HG03066 (cell line): ENCODE data around the gene TBXAS1.

Experiments used
- ATAC-seq: cut with Tn5 transposase; IDR thresholded peaks from one replicate; pipeline ENCODE4 v1.9.1; 2021; ENCODE audit warnings: low read depth; ENCODE audit not compliant: unreplicated experiment

The TBXAS1 gene

DNA sequence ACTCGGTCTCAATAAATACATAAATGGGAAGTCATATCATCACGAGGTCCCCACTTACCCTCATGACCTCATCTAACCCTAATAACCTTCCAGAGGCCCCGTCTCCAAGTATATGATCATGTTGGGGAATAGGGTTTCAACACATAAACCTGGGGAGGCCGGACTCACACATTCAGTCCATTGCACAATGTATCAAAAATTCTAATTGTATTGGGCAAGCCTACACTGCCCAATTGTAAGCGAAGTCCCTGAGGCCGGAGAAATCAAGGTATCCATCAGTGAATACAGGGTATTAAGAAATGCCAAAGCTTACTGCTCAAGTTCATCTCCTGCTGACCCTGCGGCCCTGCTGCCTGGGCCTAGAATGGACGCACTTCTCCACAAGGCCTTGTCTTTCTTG is 164.1 kb downstream of the TBXAS1 start:
- no peak for ATAC-seq

DNA sequence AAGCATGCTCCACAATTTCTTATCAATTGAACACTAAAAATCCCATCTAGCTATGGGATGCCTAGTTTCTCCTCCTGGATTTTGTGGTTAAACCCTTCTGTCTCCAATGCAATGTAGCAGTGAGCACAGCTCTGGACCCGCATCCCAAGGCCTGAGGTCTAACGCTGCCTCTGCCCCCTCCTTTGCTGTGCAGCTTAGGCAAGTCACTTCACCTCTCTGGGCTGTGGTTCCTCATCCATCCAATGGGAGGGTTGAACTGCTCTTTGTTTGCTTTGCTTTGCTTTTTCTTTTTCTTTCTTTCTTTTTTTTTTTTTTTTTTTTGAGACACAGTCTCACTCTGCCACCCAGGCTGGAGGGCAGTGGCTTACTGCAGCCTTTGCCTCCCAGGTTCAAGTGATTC is 164.5 kb downstream of the TBXAS1 start:
- no peak for ATAC-seq

DNA sequence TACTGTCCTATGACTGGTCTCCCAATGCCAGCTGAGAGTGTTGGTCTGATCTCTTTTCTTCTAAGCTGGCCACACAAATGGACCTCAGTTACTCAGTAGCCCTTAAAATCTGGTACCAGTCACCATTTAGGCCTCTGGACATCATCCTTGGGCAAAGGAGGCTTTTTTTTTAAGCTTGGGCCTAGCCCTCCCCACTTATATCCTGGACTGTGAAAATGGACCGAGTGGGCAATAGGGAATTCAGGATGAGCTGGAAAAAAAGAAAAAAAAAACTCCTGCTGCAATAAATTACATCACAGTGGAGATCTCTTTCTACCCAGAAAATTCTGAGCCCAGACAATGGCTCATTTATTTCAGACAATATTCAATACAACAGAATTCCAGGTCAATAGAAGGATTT is 165.3 kb downstream of the TBXAS1 start:
- ATAC-seq: no peak

DNA sequence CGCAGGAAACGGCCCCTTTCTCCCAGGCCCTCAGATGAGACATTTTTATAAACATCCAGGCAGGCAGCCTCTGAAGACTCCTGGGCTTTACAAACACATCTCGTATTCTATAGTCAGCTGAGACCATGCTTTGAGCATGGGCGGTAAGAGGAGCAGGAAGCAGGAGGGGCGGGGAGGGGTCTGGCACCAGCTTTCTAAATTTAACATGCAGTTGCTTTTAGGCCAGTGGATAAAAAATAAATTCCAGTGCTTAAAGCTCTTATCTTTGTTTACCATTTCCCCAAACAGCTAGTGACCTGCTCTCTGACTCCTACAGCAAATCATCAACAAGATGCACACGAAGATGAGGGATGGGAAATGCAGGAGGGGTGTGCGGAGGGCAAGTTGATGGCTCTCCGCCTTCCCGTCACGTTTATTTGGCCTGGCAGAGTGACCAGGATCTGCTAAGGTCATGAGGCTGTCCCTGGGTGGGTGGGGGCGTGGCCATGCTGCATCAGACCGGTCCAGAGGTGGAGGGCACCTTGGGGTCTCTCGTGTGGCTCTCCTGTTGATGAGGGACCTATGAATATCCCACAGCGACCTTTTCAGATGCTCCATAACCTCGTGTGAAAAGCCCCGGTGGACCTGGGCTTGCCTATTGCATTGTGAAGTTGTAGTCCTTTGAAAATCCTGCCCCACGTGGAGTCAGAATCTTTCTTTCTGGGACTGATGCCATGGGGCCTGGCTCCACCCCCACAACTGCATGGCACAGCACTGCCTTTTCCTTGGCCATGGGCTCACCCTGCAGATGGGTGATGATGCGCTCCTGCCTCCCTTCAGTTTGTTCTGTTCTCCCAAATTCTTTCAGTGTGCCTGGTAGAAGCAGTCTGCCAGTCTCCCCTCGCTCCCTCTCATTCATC is 166.2 kb downstream of the TBXAS1 start:
- no peak for ATAC-seq

DNA sequence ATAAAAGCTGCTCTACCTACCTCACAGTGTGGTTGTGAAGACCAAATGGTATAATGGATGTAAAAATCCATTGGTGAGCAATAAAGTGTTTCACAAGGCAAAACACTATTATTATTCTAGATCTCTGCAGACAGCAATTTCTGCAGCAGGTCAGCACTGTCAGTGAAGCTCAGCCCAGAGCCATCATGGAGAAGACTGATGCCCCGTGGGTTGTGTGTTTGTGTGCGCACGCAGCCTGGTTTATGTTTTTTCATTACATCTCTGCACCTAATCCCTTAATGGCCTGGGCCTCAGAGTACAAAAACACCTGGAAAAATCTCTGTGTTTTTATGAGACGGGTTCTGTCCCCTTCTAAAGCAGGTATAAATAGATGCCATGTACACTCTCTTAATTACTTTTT is 169.5 kb downstream of the TBXAS1 start:
- no peak for ATAC-seq

DNA sequence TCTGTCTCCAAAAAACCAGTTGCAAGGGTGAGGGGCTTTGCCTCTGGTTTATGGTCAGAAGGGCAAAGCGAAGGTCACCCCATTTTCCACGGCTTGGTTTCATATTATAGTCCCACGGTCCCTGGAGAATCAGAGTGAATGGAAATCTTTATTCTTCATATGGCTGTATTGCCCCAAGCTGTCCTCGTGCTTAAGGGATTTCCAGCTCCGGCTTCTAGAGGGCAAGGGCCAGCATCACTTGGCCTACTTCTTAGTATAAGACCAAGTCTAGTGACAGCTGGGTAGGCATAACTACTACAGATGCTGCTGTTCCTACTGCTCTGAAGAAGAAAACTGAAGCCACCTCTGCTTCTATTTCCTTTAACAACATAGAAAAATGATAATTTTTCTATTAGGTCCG is 170.5 kb downstream of the TBXAS1 start:
- ATAC-seq: no peak

DNA sequence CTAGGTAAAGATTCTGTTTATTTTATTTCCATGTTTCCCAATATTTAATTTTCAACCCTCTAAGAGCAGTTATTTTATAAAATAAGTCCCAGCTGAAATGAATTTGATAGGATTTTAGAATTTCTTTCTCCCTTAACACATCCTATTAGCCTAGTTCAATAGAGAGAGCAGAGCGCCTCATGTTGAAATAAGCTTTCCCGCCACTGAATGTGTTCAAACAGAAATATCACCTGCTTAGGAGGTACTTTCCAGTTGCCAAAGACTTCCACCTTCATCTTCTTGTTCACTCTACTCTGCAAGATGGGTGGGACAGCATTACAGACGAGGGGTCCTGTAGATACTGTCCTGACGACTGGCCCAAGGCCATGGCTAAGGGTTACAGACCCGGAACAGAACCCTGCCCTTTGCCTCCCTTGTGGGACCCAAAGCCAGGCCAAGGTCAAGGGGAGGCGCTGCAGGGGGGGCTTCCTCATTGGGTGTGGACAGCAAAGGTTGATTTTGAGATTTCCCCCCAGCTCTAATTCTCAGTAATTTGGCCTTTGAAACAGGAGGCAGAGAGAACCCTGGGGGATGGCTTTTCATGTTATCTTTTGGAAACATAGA is 171.7 kb downstream of the TBXAS1 start:
- ATAC-seq: no peak

DNA sequence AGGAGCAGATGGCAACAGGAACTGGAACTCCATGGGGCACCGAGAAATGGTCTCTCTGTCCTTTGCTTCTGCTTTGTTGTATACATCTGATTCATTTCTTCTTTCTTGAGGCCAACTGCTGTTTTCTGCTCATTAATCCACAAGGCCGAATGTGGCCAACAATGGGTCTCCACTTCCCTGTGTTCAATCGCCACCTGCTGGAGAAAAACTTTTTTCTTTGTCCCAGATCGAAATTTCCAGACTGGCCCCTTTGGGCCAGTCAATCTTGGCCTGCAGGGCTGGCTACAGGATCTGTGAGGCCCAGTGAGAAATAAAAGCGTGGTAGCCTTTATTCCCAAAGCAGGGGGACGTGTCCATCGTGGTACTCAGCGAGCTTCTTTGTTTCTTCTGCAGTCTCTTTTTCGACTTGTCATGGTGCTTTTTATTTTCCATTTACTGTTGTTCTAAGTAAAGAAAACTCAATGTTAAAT is 174.9 kb downstream of the TBXAS1 start:
- ATAC-seq: no peak

DNA sequence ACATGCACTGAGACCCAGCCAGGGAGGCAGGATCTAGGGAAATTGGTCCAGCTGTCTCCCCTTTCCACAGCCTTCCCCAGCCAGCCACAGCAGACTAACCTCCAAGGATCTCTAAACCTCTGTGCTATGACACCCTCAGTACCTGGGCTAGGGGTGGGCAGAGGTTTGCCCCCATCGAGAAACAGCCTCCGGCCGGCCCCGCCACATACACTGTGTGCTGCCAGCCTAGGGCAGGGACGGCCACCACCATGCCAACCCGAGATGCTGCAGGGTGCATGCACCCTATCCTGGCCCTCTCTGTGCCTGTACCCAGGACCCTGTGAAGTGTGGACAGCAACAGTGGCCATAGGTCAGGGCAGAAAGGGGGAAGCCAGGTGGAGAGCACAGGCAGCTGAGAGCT is 175.6 kb downstream of the TBXAS1 start:
- ATAC-seq: no peak

DNA sequence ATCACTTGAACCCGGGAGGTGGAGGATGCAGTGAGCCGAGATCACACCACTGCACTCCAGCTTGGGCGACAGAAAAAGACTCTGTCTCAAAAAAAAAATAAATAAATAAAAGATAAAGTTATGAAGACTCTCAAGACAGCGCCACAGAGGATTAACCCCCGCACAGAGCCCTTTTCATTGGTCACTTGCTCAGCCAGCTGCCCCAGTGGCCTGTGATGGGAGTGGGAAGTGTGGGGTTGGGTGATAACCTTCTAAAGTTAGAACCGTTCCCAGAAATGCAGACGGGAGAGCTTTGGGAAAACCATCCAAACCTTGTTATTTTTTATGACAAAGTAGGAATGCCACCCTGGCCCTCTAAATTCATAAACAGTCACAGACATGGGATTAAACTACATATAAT is 176.3 kb downstream of the TBXAS1 start:
- ATAC-seq: no peak

DNA sequence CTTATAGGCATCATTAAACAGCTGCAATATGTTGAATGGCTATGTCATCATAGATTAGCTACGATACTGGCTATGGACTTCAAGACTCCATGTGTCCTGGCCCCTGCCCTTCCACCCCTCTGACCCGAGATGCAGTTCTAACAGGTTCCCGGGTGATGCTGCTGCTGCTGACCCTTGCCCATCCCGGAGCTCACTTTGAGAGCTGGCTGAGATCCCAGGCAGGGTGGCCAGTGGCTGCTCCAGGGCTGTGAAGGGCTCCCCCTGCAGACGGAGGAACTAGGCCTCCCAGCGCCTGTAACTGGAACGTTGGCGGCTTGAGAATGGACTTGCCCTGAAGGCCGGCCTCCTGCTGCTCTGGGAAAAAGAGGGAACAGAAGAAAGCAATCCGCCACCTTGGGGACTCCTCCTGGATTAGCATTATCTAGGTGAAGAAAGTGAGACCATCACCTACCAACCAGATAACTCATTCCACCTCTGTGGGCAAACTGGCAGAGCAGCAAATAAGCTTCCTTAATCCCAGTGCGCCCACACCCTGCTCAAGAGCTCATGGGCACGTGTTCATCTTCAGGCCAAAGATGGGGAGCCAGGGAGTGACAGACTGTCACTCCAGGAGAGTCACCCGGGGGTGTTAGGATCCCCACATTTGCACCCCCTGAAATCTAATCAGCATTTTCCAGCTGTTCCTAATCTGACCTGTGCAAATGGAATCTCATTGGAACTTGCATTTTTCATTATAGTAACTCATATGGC is 176.9 kb downstream of the TBXAS1 start:
- no peak for ATAC-seq

DNA sequence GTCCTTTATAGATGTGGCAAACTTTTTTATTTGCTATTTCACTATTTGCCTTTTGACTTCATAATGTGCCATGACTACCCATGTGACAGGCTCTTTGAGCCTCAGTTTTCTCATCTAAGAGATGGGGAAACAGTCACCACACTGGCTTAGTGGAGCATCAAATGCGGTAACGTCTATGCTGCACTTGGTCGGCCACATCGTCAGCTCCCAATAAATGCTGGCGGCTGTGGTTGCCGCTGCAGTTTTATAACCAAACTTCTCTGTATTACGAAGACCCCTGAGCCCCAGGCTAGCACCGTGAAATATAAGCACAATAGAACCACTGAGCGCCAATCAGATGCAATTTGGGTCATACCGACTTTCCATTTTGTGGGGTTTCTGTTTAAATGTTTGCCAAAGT is 177.5 kb downstream of the TBXAS1 start:
- no peak for ATAC-seq

DNA sequence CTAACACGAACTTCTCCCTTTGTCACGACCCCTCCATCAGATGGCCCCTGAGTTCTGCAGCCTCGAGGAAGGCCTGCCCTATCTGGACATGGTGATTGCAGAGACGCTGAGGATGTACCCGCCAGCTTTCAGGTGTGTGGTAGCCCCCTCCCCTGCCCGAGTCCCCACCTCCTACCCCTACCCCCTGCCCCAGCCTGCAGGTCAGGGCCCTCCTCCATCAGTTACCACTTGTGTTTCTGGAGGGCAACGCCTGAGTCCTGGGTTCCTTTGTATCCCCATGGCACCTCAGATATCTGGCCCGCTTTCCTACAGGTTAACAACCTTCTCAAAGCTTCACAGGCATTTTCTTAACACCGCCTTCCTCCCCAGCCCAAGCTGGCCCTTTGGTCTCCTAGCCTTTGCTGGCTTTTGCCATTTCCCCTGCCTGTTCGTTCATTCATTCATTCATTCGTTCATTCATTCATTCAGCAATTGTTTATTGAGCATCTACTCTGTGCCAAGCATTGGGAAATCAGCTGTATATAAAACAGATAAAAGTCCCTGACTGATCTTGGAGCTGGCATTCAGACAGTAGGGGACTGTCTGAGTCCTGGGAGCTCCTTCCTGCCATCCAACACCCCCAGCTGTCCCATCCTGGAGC is 178.1 kb downstream of the TBXAS1 start:
- no peak for ATAC-seq

DNA sequence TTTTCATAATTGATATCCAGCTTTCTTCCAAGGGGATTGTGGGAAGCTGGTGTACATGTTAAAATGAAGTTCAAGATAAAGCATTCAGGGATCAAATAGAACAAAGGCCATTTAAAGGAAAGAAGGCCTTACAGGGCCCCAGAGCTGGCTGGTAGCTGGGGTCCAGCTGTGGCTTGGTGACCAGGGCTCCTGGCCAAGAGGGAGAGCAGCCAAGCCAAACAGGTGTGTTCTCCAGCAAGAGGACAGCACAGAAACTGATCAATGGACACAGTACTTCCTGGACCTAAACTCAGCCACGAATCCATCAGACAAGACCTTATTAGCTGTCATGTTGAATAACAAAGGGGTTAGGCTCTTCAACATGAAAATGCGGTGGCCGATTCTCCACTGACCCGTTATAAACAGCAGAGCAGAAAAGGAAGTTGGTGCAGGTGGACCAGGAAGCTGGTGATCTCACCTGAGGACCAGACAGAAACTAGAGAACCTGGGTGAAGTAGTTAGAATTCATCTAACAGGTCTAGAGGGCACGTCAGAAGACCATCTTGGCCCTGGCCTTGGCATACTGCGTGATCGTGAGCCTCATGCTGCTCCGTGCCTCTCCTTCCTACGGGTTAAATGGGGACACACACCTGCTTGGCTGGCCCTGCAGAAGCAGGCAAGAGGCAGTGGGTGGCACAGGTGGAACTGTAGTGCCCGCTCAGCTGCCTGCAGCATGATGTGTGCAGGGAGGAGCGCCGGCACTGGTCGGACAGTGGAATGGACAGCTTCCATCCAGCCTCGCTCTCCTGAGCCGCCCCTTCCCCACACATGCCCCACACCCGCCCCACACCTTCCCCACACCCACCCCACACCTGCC is 179.9 kb downstream of the TBXAS1 start:
- no peak for ATAC-seq

DNA sequence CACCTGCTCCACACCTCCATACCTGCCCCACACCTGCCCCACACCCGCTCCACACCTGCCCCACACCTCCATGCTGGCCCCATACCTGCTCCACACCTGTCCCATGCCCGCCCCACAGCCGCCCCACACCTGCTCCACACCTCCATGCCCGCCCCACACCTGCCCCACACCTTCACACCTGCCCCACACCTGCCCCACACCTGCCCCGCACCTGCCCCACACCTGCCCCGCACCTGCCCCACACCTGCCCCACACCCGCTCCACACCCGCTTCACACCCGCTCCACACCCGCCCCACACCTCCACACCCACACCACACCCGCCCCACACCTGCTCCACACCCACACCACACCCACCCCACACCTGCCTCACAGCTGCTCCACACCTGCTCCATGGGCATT is 180.7 kb downstream of the TBXAS1 start:
- ATAC-seq: no peak

DNA sequence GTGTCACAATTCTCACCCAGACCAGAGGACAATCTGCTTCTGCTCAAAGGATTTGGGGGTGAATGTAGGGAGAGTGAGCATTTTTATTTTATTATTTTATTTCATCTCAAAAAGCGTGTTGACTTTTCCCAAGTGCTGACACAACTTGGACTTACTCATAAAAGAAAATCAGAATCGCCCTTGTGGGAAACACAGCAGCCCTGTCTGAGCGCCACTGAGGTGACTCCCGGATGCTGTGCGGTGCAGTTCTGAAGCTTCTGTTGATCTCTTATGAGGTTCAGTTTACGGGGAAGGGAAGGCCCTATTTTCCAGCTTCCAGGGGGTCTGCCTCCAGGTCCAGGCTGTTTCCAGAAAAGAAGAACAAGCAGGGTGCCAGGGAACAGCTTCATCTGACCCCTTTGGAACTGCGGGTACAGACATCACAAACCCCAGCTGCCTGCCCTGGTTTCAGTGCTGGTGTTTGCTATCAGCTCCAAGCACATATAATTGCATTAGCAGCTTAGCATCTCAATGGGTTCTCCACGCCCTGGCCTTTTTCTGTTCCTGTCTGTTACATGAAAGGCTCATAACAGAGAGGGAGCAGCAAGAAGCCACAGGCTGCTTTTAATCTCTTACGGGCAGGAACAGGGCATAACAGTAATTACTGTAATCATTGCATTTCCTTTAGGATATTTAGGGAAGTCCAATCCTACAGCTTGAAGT is 181.3 kb downstream of the TBXAS1 start:
- no peak for ATAC-seq

DNA sequence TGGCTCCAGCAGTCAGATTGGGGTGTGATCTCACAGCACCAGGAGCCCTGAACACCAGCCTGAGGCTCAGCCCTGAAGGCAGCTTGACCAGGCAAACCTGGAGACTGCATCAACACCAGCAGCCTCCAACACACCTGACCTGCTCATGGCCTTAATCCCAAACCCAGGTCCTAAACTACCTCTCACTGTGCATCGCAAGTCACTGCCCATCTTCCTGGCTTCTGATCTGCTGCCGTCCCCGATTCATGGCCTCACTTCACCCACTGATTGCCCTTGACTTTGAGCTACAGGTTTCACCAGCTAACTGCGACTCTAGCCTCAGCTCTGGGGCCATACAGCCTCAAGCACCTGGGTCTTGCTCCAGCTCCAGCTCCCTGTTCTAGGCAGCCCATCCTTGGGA is 184.6 kb downstream of the TBXAS1 start:
- ATAC-seq: no peak

DNA sequence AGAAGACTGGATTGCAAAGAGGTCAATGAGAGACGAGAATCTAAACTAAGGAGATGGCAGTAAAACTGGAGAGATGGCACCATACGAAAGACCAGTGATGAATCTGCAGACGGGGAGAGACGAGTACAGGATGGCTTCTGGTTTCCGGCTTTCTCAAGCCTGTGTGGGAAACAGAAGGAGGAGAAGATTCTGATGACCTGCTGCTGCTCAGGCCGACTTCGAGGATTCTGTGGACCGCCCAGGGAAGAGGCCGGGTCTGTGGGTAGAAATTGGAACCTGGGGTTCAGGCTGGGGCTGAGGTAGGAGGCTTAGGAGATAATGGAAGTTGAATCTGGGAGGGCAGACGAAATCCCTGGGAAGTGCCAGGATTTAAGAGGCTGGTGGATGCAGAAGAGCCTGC is 185.1 kb downstream of the TBXAS1 start:
- ATAC-seq: no peak

DNA sequence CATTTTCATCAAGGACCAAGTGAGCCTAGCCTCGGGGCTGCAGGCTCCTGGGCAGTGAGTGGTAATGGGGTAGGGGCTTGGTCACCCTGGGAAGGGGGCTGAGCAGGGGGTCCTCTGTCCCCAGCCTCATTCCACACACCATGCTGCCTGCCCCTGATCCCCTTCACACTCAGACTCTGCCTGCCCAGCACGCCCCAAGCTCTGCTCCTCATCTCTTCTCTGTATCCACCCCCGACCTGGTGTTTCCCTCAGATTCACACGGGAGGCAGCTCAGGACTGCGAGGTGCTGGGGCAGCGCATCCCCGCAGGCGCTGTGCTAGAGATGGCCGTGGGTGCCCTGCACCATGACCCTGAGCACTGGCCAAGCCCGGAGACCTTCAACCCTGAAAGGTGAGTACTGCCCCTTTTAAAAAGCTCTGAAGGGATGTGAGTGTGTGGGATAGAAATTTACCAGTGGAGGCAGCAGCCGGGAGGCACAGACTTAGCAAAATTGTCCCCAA is 186.5 kb downstream of the TBXAS1 start:
- no peak for ATAC-seq
